Heart left ventricle (tissue), 16 donors: ENCODE data around the gene PTPRN2. TPM values are rescaled to one million over a fixed set of nuclear protein-coding genes. Genes with fewer than 3 reads are reported as not detected.

Experiments
- ATAC-seq, 4 donors: fragments of 200-7000 bp; cut with Tn5 transposase; one replicate each; pipeline ENCODE4 v1.9.1; 2020 to 2022; ENCODE audit warnings: moderate library complexity in 4 of 4, mild to moderate bottlenecking in 3 of 4, moderate number of reproducible peaks in 1 of 4
- DNase-seq, 5 donors: peaks; one replicate each; pipeline ENCODE4 v3.0.0-alpha.2; 2020
- H3K27ac ChIP-seq, 12 donors: fragments of 200-600 bp; sonication (generic) in 4 of 12; one replicate each; pipeline versions ENCODE4 v1.5.0 to v1.8.0; 2016 to 2022; ENCODE audit warnings: mild to moderate bottlenecking in 2 of 12
- H3K27me3 ChIP-seq, 9 donors: fragments of 200-600 bp; sonication (generic) in 2 of 9; one replicate each; pipeline versions ENCODE4 v1.5.1 to v1.8.0; 2016 to 2022; ENCODE audit warnings: mild to moderate bottlenecking in 3 of 9
- H3K36me3 ChIP-seq, 9 donors: fragments of 200-600 bp; sonication (generic) in 2 of 9; one replicate each; pipeline versions ENCODE4 v1.5.0 to v1.8.0; 2018 to 2022; ENCODE audit warnings: mild to moderate bottlenecking in 2 of 9
- H3K4me1 ChIP-seq, 12 donors: fragments of 200-600 bp; sonication (generic) in 4 of 12; one replicate each; pipeline versions ENCODE4 v1.5.0 to v1.8.0; 2016 to 2022; ENCODE audit warnings: mild to moderate bottlenecking in 3 of 12
- H3K4me3 ChIP-seq, 12 donors: fragments of 200-600 bp; sonication (generic) in 4 of 12; one replicate each; pipeline versions ENCODE4 v1.5.0 to v1.8.0; 2017 to 2022; ENCODE audit warnings: mild to moderate bottlenecking in 9 of 12, moderate library complexity in 4 of 12
- H3K9me3 ChIP-seq, 12 donors: fragments of 200-600 bp; sonication (generic) in 4 of 12; one replicate each; pipeline versions ENCODE4 v1.5.0 to v1.8.0; 2016 to 2022; ENCODE audit warnings: mild to moderate bottlenecking in 1 of 12
- CTCF ChIP-seq, 12 donors: fragments of 200-600 bp; sonication (generic) in 4 of 12; IDR thresholded peaks; one replicate each; pipeline versions ENCODE4 v1.5.0 to v1.8.0; 2018 to 2022; ENCODE audit warnings: antibody characterized with exemption in 12 of 12, mild to moderate bottlenecking in 5 of 12
- POLR2A ChIP-seq, 2 donors: fragments of 450-650 bp; IDR thresholded peaks; one replicate each; pipeline ENCODE4 v1.6.1; 2017; ENCODE audit warnings: antibody characterized with exemption in 2 of 2, mild to moderate bottlenecking in 2 of 2, moderate library complexity in 2 of 2
- WGBS, 4 donors: extraction: QIAGEN DNeasy Blood & Tissue Kit in 2 of 4; methylation state at CpG; one replicate each; pipeline versions ENCODE4 v1.1.5 to v1.1.7; 2013 to 2018; 5-methylcytosine and 5-hydroxymethylcytosine counted together
- intact Hi-C, 10 donors: fragments of 100-400 bp; cut with DNase I; formaldehyde crosslinking; loops; one replicate each; pipeline versions ENCODE4 v1.11.1 to v1.14.2; 2022
- polyA plus RNA-seq, 2 donors: library from polyadenylated mRNA; stranded (reverse); fragments of 200-250 nt; gene quantifications; one replicate each; pipeline ENCODE4 v1.2.3, GENCODE V29; 2013
- total RNA-seq, 9 donors: library from RNA; depleted of rRNA in 2 of 9; stranded (reverse); fragments of >200 nt in 2 of 9; fragmentation: NEBNext Ultra II Directional in 3 of 9; extraction: Animal tissue kit (Norgen Biotek cat#: 25700) in 3 of 9; gene quantifications; one replicate each; pipeline versions ENCODE4 v1.1.0 to v1.2.4, GENCODE V29; 2016 to 2023
- donor health status: ischemic (EF 13 %, LVEDD 7.1; RV severe dilation, severe dysfunction).
- donor health status: healthy with polysubstance abuse.
- donor health status: DM: no; HTN: yes; CAD: no.
- donor health status: DM: no; HTN: no; CAD: no.
- donor health status: ischemic (EF 25% LVEDD 6.9; RV normal size, moderate dysfunction).
- donor health status: ischemic (EF 25% LVEDD 5.7; RV mildly dilated, moderate dysfunction).
- donor health status: healthy.
- donor health status: DM: yes; HTN: yes; CAD: no.
- donor health status: ischemic (EF 35%, LVEDD 5.7; RV mildly dilated, moderate dysfunction).
- donor health status: nonischemic (EF 11% LVEDD 7.7; RV severe dilation, severe dysfunction).
- donor health status: DM: yes; HTN: yes; CAD: no.
- donor health status: PGD.
- donor health status: ischemic (EF 29% LVEDD 5.4; RV normal size, mild dysfunction).
- donor health status: nonischemic (EF 23%, LVEDD 6.1; RV moderate dilation, normal function).

PTPRN2 gene
- total and polyA plus RNA-seq, 11 donors: 0.61 to 2.3 (median 1.3) TPM

DNA sequence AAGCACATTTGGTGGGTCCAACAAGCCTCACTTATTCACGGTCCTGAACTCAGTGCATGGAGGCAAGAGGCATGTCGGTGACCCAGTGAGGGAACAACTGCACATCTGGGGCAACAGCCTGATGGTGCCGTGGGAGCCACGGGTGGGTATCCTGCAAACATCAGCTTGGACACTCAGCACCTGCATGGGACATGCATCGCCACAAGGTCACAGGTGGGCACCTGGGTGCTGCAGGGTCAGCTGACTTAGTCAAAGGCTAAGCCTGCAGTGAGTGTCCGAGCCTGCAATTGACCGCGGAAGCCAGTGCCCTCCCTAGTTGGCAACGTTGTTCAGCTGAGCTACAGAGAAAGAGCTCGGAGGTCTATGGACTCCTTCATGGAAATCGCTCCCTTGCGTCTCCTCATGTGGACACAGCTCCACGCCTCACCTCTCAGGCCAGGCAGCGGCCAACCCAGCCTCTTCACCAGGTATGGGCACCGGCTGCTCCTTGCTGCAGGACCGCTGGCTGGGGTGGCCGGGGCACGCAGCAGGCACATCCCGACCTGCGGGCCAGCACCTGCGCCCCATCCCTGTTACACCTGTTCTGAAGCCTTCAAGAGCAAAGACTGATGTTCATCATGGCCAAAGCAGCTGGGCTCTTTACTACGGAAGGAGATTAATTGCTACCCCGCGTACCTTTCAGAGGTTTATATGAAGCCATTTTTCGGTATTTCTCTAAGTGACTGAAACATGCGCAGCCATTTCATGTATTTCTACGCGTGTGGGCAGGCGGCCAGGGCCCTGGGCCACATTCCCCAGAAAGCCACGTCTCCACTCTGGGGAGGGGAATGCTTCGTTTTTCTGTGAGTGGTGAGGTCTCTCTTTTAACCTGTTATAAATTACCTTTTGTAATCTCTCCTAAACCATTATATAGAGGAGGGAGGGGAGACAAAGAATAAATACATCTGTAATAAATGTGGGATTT lies 870.1 kb downstream of the PTPRN2 start:
- peaks cover 0 to 10% (median 0%) of the 10 kb centered on the region in 9 donors for H3K27me3 ChIP-seq
- 89 to 92% (median 90%) methylated on average over 29 to 31 of the region's 31 CpGs for WGBS, 4 donors
- DNase-seq (peak in 3 of 5 donors; percentile 2 to 42 (median 5)), ATAC-seq (no peak)
- no peaks in the 10 kb centered on the region for H3K36me3 ChIP-seq
- no peak overlapping the region for H3K27ac ChIP-seq
- intact Hi-C loops: no loop called here
- no peaks in the 10 kb centered on the region for H3K9me3 ChIP-seq
- TF ChIP-seq POLR2A (IDR thresholded peaks at IDR 0.05) (no peak), CTCF (IDR thresholded peaks at IDR 0.05) (no peak)
- no peaks in the 10 kb centered on the region for H3K4me1 ChIP-seq
- H3K4me3 ChIP-seq: no peak overlapping the region

DNA sequence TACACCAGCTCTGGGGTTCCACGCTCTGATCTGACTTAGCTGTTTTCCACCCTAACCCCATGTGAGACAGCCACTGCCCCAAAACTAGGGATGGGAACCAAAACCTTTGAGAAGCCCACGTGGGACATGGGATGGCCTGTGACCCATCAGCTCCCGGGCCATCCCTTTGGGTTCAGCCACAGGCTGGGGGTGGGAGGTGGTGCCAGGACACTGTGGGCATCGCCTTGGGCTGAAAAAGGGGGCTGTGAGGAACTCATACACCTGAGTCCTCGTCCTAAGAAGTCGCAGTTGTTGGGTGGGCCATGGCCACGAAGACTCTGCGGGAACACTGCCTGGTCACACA lies 871.7 kb downstream of the PTPRN2 start:
- ATAC-seq: no peak
- H3K36me3 ChIP-seq: no peaks in the 10 kb centered on the region
- intact Hi-C loops: no loop called here
- DNase-seq: peak in 1 of 5 donors; percentile 26
- no peaks in the 10 kb centered on the region for H3K9me3 ChIP-seq
- TF ChIP-seq POLR2A (IDR thresholded peaks at IDR 0.05) (no peak), CTCF (IDR thresholded peaks at IDR 0.05) (no peak)
- no peaks in the 10 kb centered on the region for H3K4me1 ChIP-seq
- 50 to 76% (median 71%) methylated on average over 2 to 8 of the region's 8 CpGs for WGBS, 4 donors
- H3K4me3 ChIP-seq: no peak overlapping the region
- H3K27ac ChIP-seq: no peak overlapping the region
- peaks cover 0 to 8% (median 0%) of the 10 kb centered on the region in 9 donors for H3K27me3 ChIP-seq

GRCh38 chr7:157715071-157715937 lies 872.3 kb downstream of the PTPRN2 start:
- Histone ChIP-seq H3K4me1 (no peaks in the 10 kb centered on the region), H3K27me3 (peaks cover 0 to 8% (median 0%) of the 10 kb centered on the region in 9 donors), H3K9me3 (no peaks in the 10 kb centered on the region), H3K36me3 (no peaks in the 10 kb centered on the region), H3K27ac (no peak overlapping the region), H3K4me3 (no peak overlapping the region)
- ATAC-seq (no peak), DNase-seq (peak in 2 of 5 donors; percentile 6 to 41)
- intact Hi-C loops: no loop called here
- WGBS, 4 donors: 76 to 88% (median 81%) methylated on average over 20 to 25 of the region's 25 CpGs
- TF ChIP-seq CTCF (IDR thresholded peaks at IDR 0.05): no peak
- no peak for TF ChIP-seq POLR2A (IDR thresholded peaks at IDR 0.05)
